Fibroblast of villous mesenchyme (primary cell): ENCODE results near the gene ACVR1. TPM values are rescaled to one million over a fixed set of nuclear protein-coding genes. Genes with fewer than 3 reads are reported as not detected.

ENCODE experiments used
- DNase-seq: peaks from one replicate; pipeline ENCODE4 v3.0.0-alpha.2; 2010; ENCODE audit warnings: low read depth
- H3K4me3 ChIP-seq: 2 replicates; pipeline ENCODE4 v1.5.1; 2011; ENCODE audit warnings: low read depth, mild to moderate bottlenecking, low read length
- CTCF ChIP-seq: IDR thresholded peaks from 2 replicates; pipeline ENCODE4 v1.5.1; 2012; ENCODE audit warnings: low read depth, mild to moderate bottlenecking, low read length; ENCODE audit not compliant: insufficient read depth
- total RNA-seq: library from RNA; depleted of rRNA; stranded (reverse); fragments of >200 nt; gene quantifications from 2 replicates; pipeline ENCODE4 v1.2.3, GENCODE V29; 2012

The ACVR1 gene
- total RNA-seq, 1 donor, result 44.9 TPM

- no peak overlapping the region for H3K4me3 ChIP-seq
- DNase-seq, result peak; percentile 21
- TF ChIP-seq CTCF, result no peak
Measured at GRCh38 chr2:157840568-157841156, 35.5 kb downstream of the ACVR1 start.

GRCh38 chr2:157839822-157840221 lies 36.3 kb downstream of the ACVR1 start:
- no peak overlapping the region for H3K4me3 ChIP-seq
- no peak for TF ChIP-seq CTCF
- DNase-seq, result no peak

- no peak for TF ChIP-seq CTCF
- no peak overlapping the region for H3K4me3 ChIP-seq
- DNase-seq, result peak; percentile 69
Measured at GRCh38 chr2:157839162-157839801, 36.8 kb downstream of the ACVR1 start.

GRCh38 chr2:157838442-157839161 lies 37.5 kb downstream of the ACVR1 start:
- no peak for TF ChIP-seq CTCF
- H3K4me3 ChIP-seq, result peak overlapping the region; percentile 56
- DNase-seq, result peak; percentile 87

- TF ChIP-seq CTCF, result no peak
- DNase-seq, result peak; percentile 85
- H3K4me3 ChIP-seq, result peak overlapping the region; percentile 56
Measured at GRCh38 chr2:157837851-157838441, 38.2 kb downstream of the ACVR1 start.

- DNase-seq, result no peak
- no peak overlapping the region for H3K4me3 ChIP-seq
- TF ChIP-seq CTCF, result no peak
Measured at GRCh38 chr2:157836531-157836930, 39.6 kb downstream of the ACVR1 start.
